Activated gamma-delta T cell treated with anti-CD3 and anti-CD28 coated beads, Interleukin-2, amount 50 U/mL, for 16 hours (primary cell): ENCODE data around the gene C10orf71.

Experiments used
- DNase-seq: peaks from one replicate; pipeline ENCODE4 v3.0.0-alpha.2; 2020; ENCODE audit warnings: low read depth

C10orf71 gene

GRCh38 chr10:49313501-49314070 lies 14.6 kb downstream of the C10orf71 start:
- no peak for DNase-seq

- DNase-seq = no peak
Measured at GRCh38 chr10:49314806-49315205, 15.8 kb downstream of the C10orf71 start.

- DNase-seq = no peak
Measured at GRCh38 chr10:49318028-49318427, 19.1 kb downstream of the C10orf71 start.

- DNase-seq = no peak
Measured at GRCh38 chr10:49318755-49319154, 19.8 kb downstream of the C10orf71 start.

- no peak for DNase-seq
Measured at GRCh38 chr10:49319206-49319605, 20.2 kb downstream of the C10orf71 start.

GRCh38 chr10:49320191-49320590 lies 21.2 kb downstream of the C10orf71 start:
- no peak for DNase-seq

GRCh38 chr10:49321021-49321420 lies 22.1 kb downstream of the C10orf71 start:
- no peak for DNase-seq

- no peak for DNase-seq
Measured at GRCh38 chr10:49322371-49323170, 23.6 kb downstream of the C10orf71 start.

- DNase-seq = no peak
Measured at GRCh38 chr10:49323171-49323895, 24.4 kb downstream of the C10orf71 start.

GRCh38 chr10:49323896-49324270 lies 24.9 kb downstream of the C10orf71 start:
- no peak for DNase-seq

- no peak for DNase-seq
Measured at GRCh38 chr10:49324711-49325110, 25.7 kb downstream of the C10orf71 start.

GRCh38 chr10:49325131-49325915 lies 26.4 kb downstream of the C10orf71 start:
- DNase-seq = no peak

GRCh38 chr10:49325916-49326783 lies 27.2 kb downstream of the C10orf71 start:
- DNase-seq = no peak

- DNase-seq = no peak
Measured at GRCh38 chr10:49327036-49327813, 28.3 kb downstream of the C10orf71 start.

- no peak for DNase-seq
Measured at GRCh38 chr10:49328401-49329145, 29.6 kb downstream of the C10orf71 start.

- no peak for DNase-seq
Measured at GRCh38 chr10:49329146-49329505, 30.2 kb downstream of the C10orf71 start.

- DNase-seq = no peak
Measured at GRCh38 chr10:49330127-49330665, 31.2 kb downstream of the C10orf71 start.

- DNase-seq = no peak
Measured at GRCh38 chr10:49331431-49331830, 32.5 kb downstream of the C10orf71 start.

GRCh38 chr10:49332333-49332732 lies 33.4 kb downstream of the C10orf71 start:
- DNase-seq = no peak

- DNase-seq = no peak
Measured at GRCh38 chr10:49332768-49333167, 33.8 kb downstream of the C10orf71 start.
